HepG2 (cell line): Measurements from ENCODE around the gene TMEM63B. TPM values are rescaled to one million over a fixed set of nuclear protein-coding genes. Genes with fewer than 3 reads are reported as not detected.

Source experiments
- DR1 ChIP-seq: sonication (generic); formaldehyde crosslinking; IDR thresholded peaks from 2 replicates; pipeline ENCODE4 v1.8.0; 2021; ENCODE audit warnings: mild to moderate bottlenecking, missing genetic modification reagents, inconsistent platforms
- ETV6 ChIP-seq: sonication (generic); formaldehyde crosslinking; conservative IDR thresholded peaks from 2 replicates; pipeline ENCODE4 v1.4.0; 2020; ENCODE audit warnings: missing genetic modification reagents
- HMG20B ChIP-seq: conservative IDR thresholded peaks from 2 replicates; pipeline ENCODE4 v1.6.1; 2016; ENCODE audit warnings: missing genetic modification reagents, missing compliant biosample characterization
- KDM2A ChIP-seq: sonication (generic); formaldehyde crosslinking; IDR thresholded peaks from 2 replicates; pipeline ENCODE4 v1.4.0; 2020; ENCODE audit warnings: low read depth, missing genetic modification reagents, borderline replicate concordance
- MEF2D ChIP-seq: sonication (generic); formaldehyde crosslinking; IDR thresholded peaks from 2 replicates; pipeline ENCODE4 v1.5.1; 2020; ENCODE audit warnings: mild to moderate bottlenecking, missing genetic modification reagents
- ONECUT2 ChIP-seq: sonication (generic); formaldehyde crosslinking; IDR thresholded peaks from 2 replicates; pipeline ENCODE4 v1.4.0; 2020; ENCODE audit warnings: missing genetic modification reagents
- TEF ChIP-seq: sonication (generic); formaldehyde crosslinking; IDR thresholded peaks from 2 replicates; pipeline ENCODE4 v1.5.0; 2020; ENCODE audit warnings: missing genetic modification reagents
- ZBTB26 ChIP-seq: IDR thresholded peaks from 2 replicates; pipeline ENCODE4 v1.6.1; 2016; ENCODE audit warnings: missing compliant biosample characterization, missing genetic modification reagents, borderline replicate concordance
- ZBTB7B ChIP-seq: sonication (generic); formaldehyde crosslinking; IDR thresholded peaks from 2 replicates; pipeline ENCODE4 v1.4.0; 2020; ENCODE audit warnings: missing genetic modification reagents
- ZKSCAN8 ChIP-seq: IDR thresholded peaks from 2 replicates; pipeline ENCODE4 v1.6.1; 2016; ENCODE audit warnings: borderline replicate concordance, missing genetic modification reagents, missing compliant biosample characterization
- ZNF18 ChIP-seq: sonication (generic); formaldehyde crosslinking; IDR thresholded peaks from 2 replicates; pipeline ENCODE4 v1.8.0; 2022; ENCODE audit warnings: mild to moderate bottlenecking, missing genetic modification reagents; ENCODE audit not compliant: insufficient replicate concordance
- ZNF740 ChIP-seq: sonication (generic); formaldehyde crosslinking; IDR thresholded peaks from 2 replicates; pipeline ENCODE4 v1.4.0; 2020; ENCODE audit warnings: missing genetic modification reagents
- ZNF75D ChIP-seq: sonication (generic); formaldehyde crosslinking; IDR thresholded peaks from 2 replicates; pipeline ENCODE4 v1.8.1; 2023; ENCODE audit warnings: missing genetic modification reagents, mild to moderate bottlenecking, borderline replicate concordance
- ZNF781 ChIP-seq: sonication (generic); formaldehyde crosslinking; IDR thresholded peaks from 2 replicates; pipeline ENCODE4 v1.5.1; 2020; ENCODE audit warnings: borderline replicate concordance, mild to moderate bottlenecking, missing genetic modification reagents; ENCODE audit errors: not compliant biosample characterization
- polyA plus RNA-seq, 8 experiments: library from polyadenylated mRNA; depleted of rRNA in 3 of 8; stranded (reverse) in 7 of 8; unstranded in 1 of 8; fragments of >200 nt; fragmentation: Illumina TruSeq in 4 of 8; extraction: Trizol in 4 of 8; gene quantifications; 2 replicates each; pipeline versions ENCODE4 v1.2.1 to v1.2.3, GENCODE V29; 2011 to 2016; ENCODE audit warnings: low read depth in 4 of 8, missing spikeins in 1 of 8, mixed read lengths in 1 of 8; ENCODE audit not compliant: insufficient read depth in 1 of 8
- total RNA-seq, 5 experiments: library from RNA; depleted of rRNA; stranded (reverse); fragments of >200 nt; fragmentation: Illumina TruSeq; extraction: Trizol; gene quantifications; 2 replicates each; pipeline ENCODE4 v1.2.3, GENCODE V29; 2016; ENCODE audit warnings: low read depth in 1 of 5
- TF ChIP-seq, protein P1 (sequence below): sonication (generic); formaldehyde crosslinking; IDR thresholded peaks from 2 replicates; pipeline ENCODE4 v1.5.1; 2020; ENCODE audit warnings: mild to moderate bottlenecking, missing genetic modification reagents
- TF ChIP-seq, protein P2 (sequence below): sonication (generic); formaldehyde crosslinking; IDR thresholded peaks from 2 replicates; pipeline ENCODE4 v1.4.0; 2020; ENCODE audit warnings: missing genetic modification reagents, borderline replicate concordance

Gene TMEM63B
- total and polyA plus RNA-seq, 2 of the 13 experiments (the other 11 are each of a cell fraction or from before 2014, with no cell fraction given): 27.4 to 75.8 TPM

- TF ChIP-seq, protein P1, sequence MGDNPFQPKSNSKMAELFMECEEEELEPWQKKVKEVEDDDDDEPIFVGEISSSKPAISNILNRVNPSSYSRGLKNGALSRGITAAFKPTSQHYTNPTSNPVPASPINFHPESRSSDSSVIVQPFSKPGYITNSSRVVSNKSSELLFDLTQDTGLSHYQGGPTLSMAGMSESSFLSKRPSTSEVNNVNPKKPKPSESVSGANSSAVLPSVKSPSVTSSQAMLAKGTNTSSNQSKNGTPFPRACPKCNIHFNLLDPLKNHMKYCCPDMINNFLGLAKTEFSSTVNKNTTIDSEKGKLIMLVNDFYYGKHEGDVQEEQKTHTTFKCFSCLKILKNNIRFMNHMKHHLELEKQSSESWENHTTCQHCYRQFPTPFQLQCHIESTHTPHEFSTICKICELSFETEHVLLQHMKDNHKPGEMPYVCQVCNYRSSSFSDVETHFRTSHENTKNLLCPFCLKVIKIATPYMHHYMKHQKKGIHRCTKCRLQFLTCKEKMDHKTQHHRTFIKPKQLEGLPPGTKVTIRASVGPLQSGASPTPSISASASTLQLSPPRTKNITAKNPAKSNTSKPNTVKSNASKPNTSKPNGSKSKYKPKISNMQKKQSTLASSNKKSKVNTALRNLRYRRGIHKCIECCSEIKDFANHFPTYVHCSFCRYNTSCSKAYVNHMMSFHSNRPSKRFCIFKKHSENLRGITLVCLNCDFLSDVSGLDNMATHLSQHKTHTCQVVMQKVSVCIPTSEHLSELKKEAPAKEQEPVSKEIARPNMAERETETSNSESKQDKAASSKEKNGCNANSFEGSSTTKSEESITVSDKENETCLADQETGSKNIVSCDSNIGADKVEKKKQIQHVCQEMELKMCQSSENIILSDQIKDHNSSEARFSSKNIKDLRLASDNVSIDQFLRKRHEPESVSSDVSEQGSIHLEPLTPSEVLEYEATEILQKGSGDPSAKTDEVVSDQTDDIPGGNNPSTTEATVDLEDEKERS (CRISPR knock-in tag): 0 out of 2 replicates have a peak, but pooled peaks have one; percentile 45
- TF ChIP-seq ZNF740 (no peak), ZBTB26 (peak; percentile 57; the same call in 1 of the 2 replicates), DR1 (CRISPR knock-in tag) (no peak), KDM2A (CRISPR knock-in tag) (peak; percentile 17; the same call in 1 of the 2 replicates), ZNF75D (CRISPR knock-in tag) (no peak), ZKSCAN8 (CRISPR knock-in tag) (peak; percentile 83; the same call in 1 of the 2 replicates), TEF (CRISPR knock-in tag) (no peak), ZBTB7B (CRISPR knock-in tag) (peak; percentile 23; the same call in 1 of the 2 replicates), HMG20B (CRISPR knock-in tag) (no peak), ETV6 (CRISPR knock-in tag) (no peak), ZNF18 (CRISPR knock-in tag) (peak; percentile 32), ONECUT2 (CRISPR knock-in tag) (no peak), MEF2D (peak; percentile 63; the same call in 1 of the 2 replicates), ZNF781 (CRISPR knock-in tag) (peak; percentile 35)
- TF ChIP-seq, protein P2, sequence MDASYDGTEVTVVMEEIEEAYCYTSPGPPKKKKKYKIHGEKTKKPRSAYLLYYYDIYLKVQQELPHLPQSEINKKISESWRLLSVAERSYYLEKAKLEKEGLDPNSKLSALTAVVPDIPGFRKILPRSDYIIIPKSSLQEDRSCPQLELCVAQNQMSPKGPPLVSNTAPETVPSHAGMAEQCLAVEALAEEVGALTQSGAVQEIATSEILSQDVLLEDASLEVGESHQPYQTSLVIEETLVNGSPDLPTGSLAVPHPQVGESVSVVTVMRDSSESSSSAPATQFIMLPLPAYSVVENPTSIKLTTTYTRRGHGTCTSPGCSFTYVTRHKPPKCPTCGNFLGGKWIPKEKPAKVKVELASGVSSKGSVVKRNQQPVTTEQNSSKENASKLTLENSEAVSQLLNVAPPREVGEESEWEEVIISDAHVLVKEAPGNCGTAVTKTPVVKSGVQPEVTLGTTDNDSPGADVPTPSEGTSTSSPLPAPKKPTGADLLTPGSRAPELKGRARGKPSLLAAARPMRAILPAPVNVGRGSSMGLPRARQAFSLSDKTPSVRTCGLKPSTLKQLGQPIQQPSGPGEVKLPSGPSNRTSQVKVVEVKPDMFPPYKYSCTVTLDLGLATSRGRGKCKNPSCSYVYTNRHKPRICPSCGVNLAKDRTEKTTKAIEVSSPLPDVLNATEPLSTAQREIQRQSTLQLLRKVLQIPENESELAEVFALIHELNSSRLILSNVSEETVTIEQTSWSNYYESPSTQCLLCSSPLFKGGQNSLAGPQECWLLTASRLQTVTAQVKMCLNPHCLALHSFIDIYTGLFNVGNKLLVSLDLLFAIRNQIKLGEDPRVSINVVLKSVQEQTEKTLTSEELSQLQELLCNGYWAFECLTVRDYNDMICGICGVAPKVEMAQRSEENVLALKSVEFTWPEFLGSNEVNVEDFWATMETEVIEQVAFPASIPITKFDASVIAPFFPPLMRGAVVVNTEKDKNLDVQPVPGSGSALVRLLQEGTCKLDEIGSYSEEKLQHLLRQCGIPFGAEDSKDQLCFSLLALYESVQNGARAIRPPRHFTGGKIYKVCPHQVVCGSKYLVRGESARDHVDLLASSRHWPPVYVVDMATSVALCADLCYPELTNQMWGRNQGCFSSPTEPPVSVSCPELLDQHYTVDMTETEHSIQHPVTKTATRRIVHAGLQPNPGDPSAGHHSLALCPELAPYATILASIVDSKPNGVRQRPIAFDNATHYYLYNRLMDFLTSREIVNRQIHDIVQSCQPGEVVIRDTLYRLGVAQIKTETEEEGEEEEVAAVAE (CRISPR knock-in tag): peak; percentile 66; the same call in 1 of the 2 replicates
Observed at GRCh38 chr6:44078827-44079671, 48.3 kb upstream of the TMEM63B start (continued).
